HuH-7.5 (cell line): ENCODE data around the gene IFNL4.
A peak's percentile ranks its signal among the peaks of the same experiment; 100 is the strongest.
"Not testable (repeated sequence)": the region's sequence is repeated elsewhere in the genome, so short reads cannot be mapped to it uniquely, and the experiment has no call there.

Source experiments
- DNase-seq: peaks from one replicate; pipeline ENCODE4 v3.0.0; 2011; ENCODE audit warnings: low spot score

Gene IFNL4

GRCh38 chr19:39254531-39255345, 6.1 kb upstream of the IFNL4 start:
- no peak for DNase-seq

- no peak for DNase-seq
These were observed 4.9 kb upstream of the IFNL4 start for GRCh38 chr19:39253374-39254149.

GRCh38 chr19:39252458-39252857, 3.8 kb upstream of the IFNL4 start:
- no peak for DNase-seq

GRCh38 chr19:39251846-39252245, 3.2 kb upstream of the IFNL4 start:
- no peak for DNase-seq

GRCh38 chr19:39251081-39251480, 2.4 kb upstream of the IFNL4 start:
- no peak for DNase-seq

- no peak for DNase-seq
These were observed 673 bp downstream of the IFNL4 start for GRCh38 chr19:39247701-39248664.

GRCh38 chr19:39246951-39247669, 1.5 kb downstream of the IFNL4 start:
- no peak for DNase-seq

GRCh38 chr19:39245166-39245565, 3.5 kb downstream of the IFNL4 start:
- DNase-seq = not testable (repeated sequence)

GRCh38 chr19:39244410-39245100, 4.1 kb downstream of the IFNL4 start, which contains the start of gene IFNL3:
TSS of gene IFNL3 (minus strand) at chr19:39245006. CDS start at chr19:39244967, 39 bp downstream.
- not testable (repeated sequence) for DNase-seq

GRCh38 chr19:39243741-39244140, 4.9 kb downstream of the IFNL4 start:
- not testable (repeated sequence) for DNase-seq

- DNase-seq = no peak
These were observed 8.2 kb downstream of the IFNL4 start for GRCh38 chr19:39240421-39240820.

GRCh38 chr19:39238944-39239343, 9.7 kb downstream of the IFNL4 start:
- no peak for DNase-seq

GRCh38 chr19:39238209-39238608, 10.4 kb downstream of the IFNL4 start:
- no peak for DNase-seq

GRCh38 chr19:39237200-39238184, 11.2 kb downstream of the IFNL4 start:
- peak; percentile 47 for DNase-seq

- DNase-seq = no peak
These were observed 12.1 kb downstream of the IFNL4 start for GRCh38 chr19:39236527-39236926.

GRCh38 chr19:39232708-39233107, 15.9 kb downstream of the IFNL4 start:
- no peak for DNase-seq

- DNase-seq = no peak
These were observed 18.4 kb downstream of the IFNL4 start for GRCh38 chr19:39230096-39230764.

GRCh38 chr19:39224910-39225309, 23.7 kb downstream of the IFNL4 start:
- DNase-seq = no peak
